Mesodermal cell (in vitro differentiated cells): Measurements from ENCODE around the gene NOXRED1.

Experiments
- H3K27ac ChIP-seq: 2 replicates; pipeline ENCODE4 v1.7.0; 2013; ENCODE audit warnings: mild to moderate bottlenecking, low read depth, low read length, moderate library complexity; ENCODE audit not compliant: severe bottlenecking
- H3K36me3 ChIP-seq: 2 replicates; pipeline ENCODE4 v1.7.1; 2013; ENCODE audit warnings: mild to moderate bottlenecking, low read length, moderate library complexity; ENCODE audit not compliant: control insufficient read depth, insufficient read depth
- H3K4me1 ChIP-seq: one replicate; pipeline ENCODE4 v1.7.1; 2013; ENCODE audit warnings: mild to moderate bottlenecking, low read length; ENCODE audit not compliant: insufficient read depth, control insufficient read depth, poor library complexity, severe bottlenecking
- H3K4me3 ChIP-seq: 2 replicates; pipeline ENCODE4 v1.7.0; 2013; ENCODE audit warnings: low read length, control low read depth, mild to moderate bottlenecking; ENCODE audit not compliant: insufficient read depth, poor library complexity, severe bottlenecking; ENCODE audit errors: extremely low read depth
- H3K9me3 ChIP-seq: 2 replicates; pipeline ENCODE4 v1.7.1; 2013; ENCODE audit warnings: mild to moderate bottlenecking, low read length, moderate library complexity; ENCODE audit not compliant: control insufficient read depth
- WGBS, 2 experiments: methylation state at CpG; one replicate each; pipeline ENCODE4 v1.1.5; 2013; ENCODE audit warnings: missing lambda C conversion rate in 2 of 2; ENCODE audit not compliant: insufficient coverage in 2 of 2; 5-methylcytosine and 5-hydroxymethylcytosine counted together

Gene NOXRED1

DNA sequence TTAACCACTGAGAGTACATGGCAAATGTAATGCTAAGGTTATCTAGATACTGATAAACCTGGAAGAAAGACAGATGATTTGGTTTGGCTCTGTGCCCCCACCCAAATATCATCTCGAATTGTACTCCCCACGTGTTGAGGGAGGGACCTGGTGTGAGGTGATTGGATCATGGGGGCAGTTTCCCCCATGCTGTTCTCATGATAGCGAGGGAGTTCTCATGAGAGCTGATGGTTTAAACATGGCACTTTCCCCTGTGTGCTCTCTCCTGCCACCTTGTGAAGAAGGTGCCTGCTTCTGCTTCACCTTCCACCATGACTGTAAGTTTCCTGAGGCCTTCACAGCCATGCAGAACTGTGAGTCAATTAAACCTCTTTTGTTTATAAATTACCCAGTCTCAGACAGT is 14.2 kb downstream of the NOXRED1 start:
- H3K27ac ChIP-seq, result no peak overlapping the region
- WGBS, 2 experiments, result 10 to 70% methylated on average over 1 to 2 of the region's 3 CpGs
- H3K36me3 ChIP-seq, result no peaks in the 10 kb centered on the region
- no peaks in the 10 kb centered on the region for H3K4me1 ChIP-seq
- H3K9me3 ChIP-seq, result no peaks in the 10 kb centered on the region
- no peak overlapping the region for H3K4me3 ChIP-seq

DNA sequence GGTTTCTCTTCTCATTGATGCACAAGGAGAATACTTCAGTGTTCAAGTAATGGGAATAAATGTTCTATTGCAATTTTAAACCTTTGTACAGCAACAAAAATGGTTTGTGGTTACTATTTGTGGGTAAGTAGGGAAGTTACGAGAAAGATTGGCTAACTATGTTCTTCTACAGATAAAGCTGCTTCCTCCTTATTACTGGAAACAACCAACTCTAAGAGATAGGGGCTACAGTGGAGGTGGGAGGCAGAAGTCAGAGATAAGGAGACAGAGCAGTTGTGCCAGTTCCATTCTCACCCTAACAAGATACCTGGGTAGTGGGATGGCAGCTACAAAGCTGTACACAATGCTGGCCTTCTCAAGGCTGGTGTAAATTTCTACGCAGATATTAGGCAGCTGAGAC is 16.2 kb downstream of the NOXRED1 start:
- H3K36me3 ChIP-seq, result no peaks in the 10 kb centered on the region
- no peak overlapping the region for H3K27ac ChIP-seq
- H3K9me3 ChIP-seq, result no peaks in the 10 kb centered on the region
- no peak overlapping the region for H3K4me3 ChIP-seq
- no peaks in the 10 kb centered on the region for H3K4me1 ChIP-seq
- WGBS, 2 experiments, result 100% methylated on average over 1 of the region's 2 CpGs

GRCh38 chr14:77406718-77407117 is 16.6 kb downstream of the NOXRED1 start:
- H3K9me3 ChIP-seq, result no peaks in the 10 kb centered on the region
- no peaks in the 10 kb centered on the region for H3K36me3 ChIP-seq
- 93 to 94% methylated on average over 4 to 5 of the region's 6 CpGs for WGBS, 2 experiments
- H3K27ac ChIP-seq, result no peak overlapping the region
- H3K4me1 ChIP-seq, result no peaks in the 10 kb centered on the region
- no peak overlapping the region for H3K4me3 ChIP-seq

GRCh38 chr14:77406086-77406485 is 17.2 kb downstream of the NOXRED1 start:
- Histone ChIP-seq H3K36me3 (no peaks in the 10 kb centered on the region), H3K4me1 (no peaks in the 10 kb centered on the region), H3K9me3 (no peaks in the 10 kb centered on the region), H3K27ac (no peak overlapping the region), H3K4me3 (no peak overlapping the region)
- 75 to 95% methylated on average over 1 to 2 of the region's 3 CpGs for WGBS, 2 experiments

- 100% methylated on average over 1 of the region's 3 CpGs for WGBS, 2 experiments
- no peaks in the 10 kb centered on the region for H3K9me3 ChIP-seq
- no peaks in the 10 kb centered on the region for H3K4me1 ChIP-seq
- no peak overlapping the region for H3K27ac ChIP-seq
- no peaks in the 10 kb centered on the region for H3K36me3 ChIP-seq
- H3K4me3 ChIP-seq, result no peak overlapping the region
Observed at GRCh38 chr14:77403768-77404167, 19.6 kb downstream of the NOXRED1 start.

GRCh38 chr14:77400216-77400615 is 23.1 kb downstream of the NOXRED1 start:
- Histone ChIP-seq H3K27ac (no peak overlapping the region), H3K4me3 (no peak overlapping the region), H3K9me3 (no peaks in the 10 kb centered on the region), H3K4me1 (no peaks in the 10 kb centered on the region), H3K36me3 (no peaks in the 10 kb centered on the region)
- 90 to 100% methylated on average over 2 of the region's 6 CpGs for WGBS, 2 experiments

DNA sequence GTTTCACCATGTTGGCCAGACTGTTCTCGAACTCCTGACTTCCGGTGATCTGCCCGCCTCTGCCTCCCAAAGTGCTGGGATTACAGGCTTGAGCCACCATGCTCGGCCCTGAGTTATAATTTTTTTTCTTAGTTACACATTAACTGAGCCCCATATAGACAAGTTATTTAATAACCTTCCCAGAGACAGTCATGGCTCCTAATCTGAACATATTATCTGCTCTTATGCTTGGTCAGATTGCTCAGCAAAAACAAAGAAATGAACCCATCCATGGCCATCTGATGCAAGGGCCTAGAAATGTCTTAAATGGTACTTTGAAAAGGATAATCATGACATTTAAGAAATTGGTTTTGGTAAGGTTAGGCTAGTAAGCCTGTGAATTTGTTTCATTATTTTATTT is 33.1 kb downstream of the NOXRED1 start:
- Histone ChIP-seq H3K36me3 (no peaks in the 10 kb centered on the region), H3K9me3 (no peaks in the 10 kb centered on the region), H3K4me3 (no peak overlapping the region), H3K27ac (no peak overlapping the region), H3K4me1 (no peaks in the 10 kb centered on the region)
- WGBS, 2 experiments, result 96 to 100% methylated on average over 3 to 4 of the region's 4 CpGs

DNA sequence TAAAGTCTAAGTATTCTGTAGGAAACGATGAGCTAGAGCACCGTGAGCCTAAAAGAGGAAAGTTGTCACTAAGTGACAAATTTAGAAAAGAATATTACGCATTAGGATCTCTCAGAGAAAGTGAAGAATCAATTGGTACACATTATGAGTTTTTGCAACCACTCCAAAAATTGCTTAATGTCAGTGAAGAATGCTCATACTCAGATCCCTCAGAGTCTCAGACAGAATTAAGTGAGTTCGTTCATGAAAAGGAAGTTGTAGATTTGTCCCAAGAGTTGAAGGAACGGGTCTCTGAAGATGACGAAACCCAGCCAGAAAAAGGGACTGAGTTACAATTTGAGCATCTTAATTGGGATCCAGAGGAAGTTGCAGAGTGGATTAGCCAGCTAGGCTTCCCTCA is 44.6 kb downstream of the NOXRED1 start:
- 91 to 93% methylated on average over 5 to 6 of the region's 6 CpGs for WGBS, 2 experiments
- Histone ChIP-seq H3K27ac (no peak overlapping the region), H3K9me3 (no peaks in the 10 kb centered on the region), H3K36me3 (no peaks in the 10 kb centered on the region), H3K4me3 (no peak overlapping the region), H3K4me1 (peaks cover 8% of the 10 kb centered on the region)

- Histone ChIP-seq H3K9me3 (no peaks in the 10 kb centered on the region), H3K36me3 (no peaks in the 10 kb centered on the region), H3K4me1 (peaks cover 8% of the 10 kb centered on the region), H3K27ac (peak overlapping the region; percentile 96), H3K4me3 (peak overlapping the region; percentile 80)
- WGBS, 2 experiments, result 30 to 31% methylated on average over 10 of the region's 10 CpGs
Observed at GRCh38 chr14:77377502-77377844, 45.9 kb downstream of the NOXRED1 start.

- 0% methylated on average over 59 of the region's 69 CpGs for WGBS, 2 experiments
- no peaks in the 10 kb centered on the region for H3K36me3 ChIP-seq
Observed at GRCh38 chr14:77376771-77377501, 46.4 kb downstream of the NOXRED1 start, which contains the start of the genes SAMD15 and TMED8. TSS of gene SAMD15 (plus strand) at chr14:77377379. CDS start at chr14:77377419, 40 bp downstream. TSS of gene TMED8 (minus strand) at chr14:77377094. CDS start at chr14:77377053, 41 bp downstream.

DNA sequence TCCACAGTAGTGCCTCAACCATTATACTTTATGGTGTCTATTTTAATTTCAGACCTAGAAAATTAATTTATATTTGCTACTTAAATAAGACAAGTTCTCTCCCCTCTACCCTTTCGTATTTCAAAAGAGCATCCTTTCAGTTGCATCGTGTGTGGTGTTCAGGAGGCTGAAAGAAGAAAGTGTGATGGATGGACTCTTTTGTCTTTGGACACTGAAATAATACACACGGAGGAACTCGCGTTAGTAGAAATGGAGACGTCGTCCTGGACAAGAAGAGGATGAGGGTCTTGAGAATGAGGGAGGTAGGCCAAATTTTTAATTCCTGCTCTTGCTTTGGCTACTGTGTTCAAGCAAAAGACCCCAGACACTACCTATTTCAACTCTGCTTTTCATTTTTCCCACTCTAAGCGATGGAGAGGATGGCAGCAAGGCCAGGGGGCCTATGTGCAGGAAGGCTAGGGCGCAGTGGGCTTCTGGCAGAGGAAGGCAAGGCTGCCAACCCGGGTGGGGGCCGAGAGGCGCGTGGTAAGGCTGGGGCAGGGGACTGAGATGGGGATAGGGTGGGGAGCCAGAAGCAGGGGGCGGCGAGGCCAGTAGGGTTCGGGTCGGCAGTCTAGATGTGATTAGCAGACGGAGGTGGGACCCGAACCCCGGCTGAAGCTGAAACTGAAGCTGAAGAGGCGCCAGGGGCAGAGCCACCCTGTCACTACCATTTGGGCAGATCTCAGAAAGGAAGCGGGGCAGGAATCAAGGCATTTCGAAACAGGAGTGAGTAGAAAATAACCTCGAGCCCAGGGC is 47.2 kb downstream of the NOXRED1 start:
- peaks cover 8% of the 10 kb centered on the region for H3K4me1 ChIP-seq
- 12 to 29% methylated on average over 13 to 20 of the region's 24 CpGs for WGBS, 2 experiments
- H3K27ac ChIP-seq, result peak overlapping the region; percentile 96
- H3K36me3 ChIP-seq, result no peaks in the 10 kb centered on the region
- peak overlapping the region; percentile 80 for H3K4me3 ChIP-seq
- no peaks in the 10 kb centered on the region for H3K9me3 ChIP-seq

More at GRCh38 chr14:77376771-77377501, 46.4 kb downstream of the NOXRED1 start, which contains the start of the genes SAMD15 and TMED8:
- Histone ChIP-seq H3K27ac (peak within 1 kb of the TSS; percentile 96), H3K9me3 (no peaks in the 10 kb centered on the region), H3K4me1 (peaks cover 8% of the 10 kb centered on the region), H3K4me3 (peak within 1 kb of the TSS; percentile 80)
